Mesenchymal stem cell (in vitro differentiated cells and primary cell): Measurements from ENCODE around the gene TBC1D21.
A peak's percentile ranks its signal among the peaks of the same experiment; 100 is the strongest.

Source experiments
- DNase-seq: peaks from one replicate; pipeline ENCODE4 v3.0.0-alpha.2; 2013
- H2AFZ ChIP-seq: one replicate; pipeline ENCODE4 v1.6.1; 2013; ENCODE audit warnings: low read depth, mild to moderate bottlenecking, control low read depth, inconsistent platforms, low read length, moderate library complexity
- H2AK5ac ChIP-seq: 2 replicates; pipeline ENCODE4 v1.6.1; 2013; ENCODE audit warnings: low read length, moderate library complexity, mild to moderate bottlenecking, inconsistent platforms; ENCODE audit not compliant: severe bottlenecking
- H2BK120ac ChIP-seq: one replicate; pipeline ENCODE4 v1.6.1; 2013; ENCODE audit warnings: low read depth, mild to moderate bottlenecking, inconsistent platforms, low read length, moderate library complexity
- H2BK12ac ChIP-seq, 2 experiments: one replicate each; pipeline ENCODE4 v1.6.1; 2013; ENCODE audit warnings: inconsistent platforms in 2 of 2, low read length in 2 of 2, mild to moderate bottlenecking in 2 of 2, moderate library complexity in 2 of 2, control low read depth in 1 of 2
- H2BK15ac ChIP-seq: one replicate; pipeline ENCODE4 v1.6.1; 2013; ENCODE audit warnings: mild to moderate bottlenecking, low read depth, inconsistent platforms; ENCODE audit not compliant: poor library complexity, severe bottlenecking
- H2BK5ac ChIP-seq: 2 replicates; pipeline ENCODE4 v1.6.1; 2013; ENCODE audit warnings: low read depth, mild to moderate bottlenecking, low read length, control low read depth, inconsistent platforms; ENCODE audit not compliant: poor library complexity, severe bottlenecking
- H3K14ac ChIP-seq, 2 experiments: one replicate each; pipeline ENCODE4 v1.6.1; 2013; ENCODE audit warnings: inconsistent platforms in 2 of 2, low read length in 2 of 2, control low read depth in 1 of 2, mild to moderate bottlenecking in 1 of 2, moderate library complexity in 1 of 2
- H3K18ac ChIP-seq, 2 experiments: one replicate each; pipeline ENCODE4 v1.6.1; 2013; ENCODE audit warnings: inconsistent platforms in 2 of 2, low read length in 2 of 2, control low read depth in 1 of 2, low read depth in 1 of 2, mild to moderate bottlenecking in 1 of 2
- H3K23ac ChIP-seq, 2 experiments: one replicate each; pipeline ENCODE4 v1.6.1; 2013; ENCODE audit warnings: inconsistent platforms in 2 of 2, low read length in 2 of 2, mild to moderate bottlenecking in 2 of 2, moderate library complexity in 2 of 2, control low read depth in 1 of 2
- H3K27ac ChIP-seq: 2 replicates; pipeline ENCODE4 v1.5.1; 2013; ENCODE audit warnings: mild to moderate bottlenecking, moderate library complexity, low read length, control low read depth, inconsistent platforms; ENCODE audit not compliant: poor library complexity, severe bottlenecking
- H3K27me3 ChIP-seq, 2 experiments: 2 replicates each; pipeline versions ENCODE4 v1.6.1 to v1.7.0; 2013; ENCODE audit warnings: low read length in 2 of 2, mild to moderate bottlenecking in 2 of 2, moderate library complexity in 2 of 2, control low read depth in 1 of 2, inconsistent platforms in 1 of 2; ENCODE audit not compliant: control insufficient read depth in 1 of 2, insufficient read depth in 1 of 2
- H3K36me3 ChIP-seq, 2 experiments: 2 replicates each; pipeline versions ENCODE4 v1.6.1 to v1.7.0; 2013; ENCODE audit warnings: low read length in 2 of 2, control low read depth in 1 of 2, inconsistent platforms in 1 of 2, low read depth in 1 of 2, mild to moderate bottlenecking in 1 of 2; ENCODE audit not compliant: insufficient read depth in 2 of 2, control insufficient read depth in 1 of 2
- H3K4ac ChIP-seq, 2 experiments: one replicate each; pipeline ENCODE4 v1.6.1; 2013; ENCODE audit warnings: inconsistent platforms in 2 of 2, low read length in 2 of 2, mild to moderate bottlenecking in 2 of 2, moderate library complexity in 2 of 2, control low read depth in 1 of 2, low read depth in 1 of 2
- H3K4me1 ChIP-seq: 2 replicates; pipeline ENCODE4 v1.6.1; 2013; ENCODE audit warnings: low read depth, low read length, control low read depth; ENCODE audit not compliant: control insufficient read depth, insufficient read depth
- H3K4me2 ChIP-seq: 2 replicates; pipeline ENCODE4 v1.6.1; 2013; ENCODE audit warnings: low read length, mild to moderate bottlenecking, inconsistent platforms; ENCODE audit not compliant: poor library complexity, severe bottlenecking
- H3K4me3 ChIP-seq, 2 experiments: 2 replicates each; pipeline versions ENCODE4 v1.5.1 to v1.7.0; 2013; ENCODE audit warnings: low read length in 2 of 2, mild to moderate bottlenecking in 2 of 2, control low read depth in 1 of 2, low read depth in 1 of 2; ENCODE audit not compliant: insufficient read depth in 1 of 2
- H3K79me1 ChIP-seq: replicated peaks from 2 replicates; pipeline ENCODE4 v1.6.1; 2013; ENCODE audit warnings: mild to moderate bottlenecking, control low read depth, low read length, inconsistent platforms; ENCODE audit not compliant: poor library complexity, severe bottlenecking
- H3K9ac ChIP-seq: 2 replicates; pipeline ENCODE4 v1.7.0; 2013; ENCODE audit warnings: mild to moderate bottlenecking, low read length, moderate library complexity
- H3K9me3 ChIP-seq: 2 replicates; pipeline ENCODE4 v1.7.0; 2013; ENCODE audit warnings: mild to moderate bottlenecking, low read length; ENCODE audit not compliant: control insufficient read depth
- H4K8ac ChIP-seq: one replicate; pipeline ENCODE4 v1.6.1; 2013; ENCODE audit warnings: inconsistent platforms, mild to moderate bottlenecking, low read length, moderate library complexity
- H4K91ac ChIP-seq: one replicate; pipeline ENCODE4 v1.6.1; 2013; ENCODE audit warnings: mild to moderate bottlenecking, low read length, inconsistent platforms
- WGBS: methylation state at CpG from one replicate; pipeline ENCODE4 v1.1.7; 2013; ENCODE audit warnings: mixed read lengths; 5-methylcytosine and 5-hydroxymethylcytosine counted together

Gene TBC1D21

DNA sequence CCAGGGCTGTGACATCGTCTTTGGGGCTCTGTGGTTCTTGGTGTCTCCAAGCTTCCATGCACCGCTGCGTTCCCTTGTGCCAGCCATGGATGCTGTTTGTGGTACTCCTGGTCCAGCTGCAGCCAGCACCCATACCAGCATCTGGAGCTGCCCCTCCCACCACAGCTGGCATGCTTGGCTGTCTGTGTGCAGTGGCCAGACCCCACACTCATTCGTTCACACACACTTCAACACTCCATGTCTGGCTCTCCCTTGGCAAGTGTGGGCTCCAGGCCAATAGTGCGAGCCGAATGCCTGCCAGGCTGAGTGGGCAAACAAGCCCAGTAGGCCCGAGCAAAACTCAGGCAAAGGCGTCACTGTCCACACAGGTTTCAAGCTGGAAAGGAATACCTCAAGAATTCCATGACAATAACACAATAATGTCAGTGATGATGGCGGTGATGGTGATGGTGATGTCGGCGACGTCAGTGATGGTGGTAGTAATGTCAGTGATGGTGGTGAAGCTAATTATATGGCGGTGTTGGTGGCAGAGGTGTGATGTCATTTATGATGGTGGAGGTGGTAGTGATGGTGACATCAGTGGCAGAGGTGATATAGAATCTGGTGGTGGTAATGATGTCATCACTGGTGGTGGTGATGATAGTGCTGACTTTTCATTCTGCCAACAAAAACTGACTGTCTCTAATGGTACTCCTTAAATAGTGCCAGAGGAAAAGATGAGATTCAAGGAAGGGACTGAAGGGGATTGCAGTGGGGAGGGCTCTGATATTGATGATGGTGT, 19.3 kb downstream of the TBC1D21 start:
- Histone ChIP-seq H3K4me2 (no peak overlapping the region), H3K4me3 (no peak overlapping the region), H4K8ac (no peak overlapping the region), H3K27ac (no peak overlapping the region), H2BK120ac (no peak overlapping the region), H2BK12ac (no peak overlapping the region), H4K91ac (no peak overlapping the region), H3K23ac (no peak overlapping the region), H2AFZ (no peak overlapping the region), H3K27me3 (peaks cover 39 to 45% of the 10 kb centered on the region in 2 experiments), H3K14ac (no peak overlapping the region), H2BK15ac (no peak overlapping the region), H2AK5ac (no peak overlapping the region), H3K4ac (no peak overlapping the region), H3K9ac (no peak overlapping the region), H3K4me1 (peaks cover 8% of the 10 kb centered on the region), H3K9me3 (no peaks in the 10 kb centered on the region), H3K18ac (no peak overlapping the region), H2BK5ac (no peak overlapping the region), H3K79me1 (no peaks in the 10 kb centered on the region), H3K36me3 (no peaks in the 10 kb centered on the region)
- no peak for DNase-seq
- 86% methylated on average over 13 of the region's 13 CpGs for WGBS

DNA sequence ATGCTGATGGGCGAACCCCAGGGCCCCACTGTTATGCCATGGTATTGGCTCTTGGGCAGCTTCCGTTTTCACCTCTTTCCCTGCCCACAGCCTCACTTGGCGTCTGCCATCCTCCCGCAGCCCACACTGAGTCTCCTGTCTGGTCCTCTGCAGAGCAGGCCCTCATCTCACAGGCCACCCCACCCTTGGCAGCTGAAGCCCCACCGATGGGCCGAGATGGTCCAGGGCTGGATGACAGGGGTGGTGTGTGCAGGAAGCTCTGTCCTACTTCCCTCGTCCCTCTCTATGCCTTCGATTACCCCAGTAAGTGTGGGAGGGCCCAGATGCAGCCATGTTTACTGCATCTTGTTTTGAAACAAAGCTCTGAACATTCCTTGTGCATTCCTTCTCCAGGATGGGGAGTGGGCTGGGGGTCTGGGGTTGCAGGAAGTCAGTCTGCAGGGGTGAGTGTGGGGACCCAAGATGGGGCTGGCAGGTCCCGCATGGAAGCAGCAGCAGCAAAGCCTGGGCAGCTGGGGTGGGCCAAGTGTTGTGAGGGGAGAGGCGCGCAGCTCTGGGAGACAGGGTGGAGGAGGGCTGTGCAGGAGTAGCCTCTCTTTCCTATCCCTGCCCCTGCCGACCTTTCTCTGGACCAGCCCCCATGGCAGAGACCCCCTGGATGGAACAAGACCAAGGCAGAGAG, 20.9 kb downstream of the TBC1D21 start:
- H3K79me1 ChIP-seq, result no peaks in the 10 kb centered on the region
- no peak overlapping the region for H3K4ac ChIP-seq
- no peak overlapping the region for H2AK5ac ChIP-seq
- no peak overlapping the region for H3K4me2 ChIP-seq
- DNase-seq, result no peak
- no peak overlapping the region for H2BK12ac ChIP-seq
- H3K27me3 ChIP-seq, result peaks cover 24 to 30% of the 10 kb centered on the region in 2 experiments
- H4K8ac ChIP-seq, result no peak overlapping the region
- 84% methylated on average over 10 of the region's 12 CpGs for WGBS
- H3K36me3 ChIP-seq, result no peaks in the 10 kb centered on the region
- no peak overlapping the region for H3K9ac ChIP-seq
- no peak overlapping the region for H2AFZ ChIP-seq
- H3K14ac ChIP-seq, result no peak overlapping the region
- peaks cover 17% of the 10 kb centered on the region for H3K4me1 ChIP-seq
- H3K23ac ChIP-seq, result no peak overlapping the region
- H3K9me3 ChIP-seq, result no peaks in the 10 kb centered on the region
- no peak overlapping the region for H2BK15ac ChIP-seq
- H3K4me3 ChIP-seq, result no peak overlapping the region
- no peak overlapping the region for H2BK120ac ChIP-seq
- no peak overlapping the region for H2BK5ac ChIP-seq
- no peak overlapping the region for H4K91ac ChIP-seq
- no peak overlapping the region for H3K18ac ChIP-seq
- no peak overlapping the region for H3K27ac ChIP-seq

- H2BK12ac ChIP-seq, result no peak overlapping the region
- peak overlapping the region; percentile 52 for H4K8ac ChIP-seq
- peaks cover 28% of the 10 kb centered on the region for H3K4me1 ChIP-seq
- peak overlapping the region in 1 of 2 experiments; percentile 8 for H3K14ac ChIP-seq
- DNase-seq, result peak; percentile 93
- H3K9ac ChIP-seq, result peak overlapping the region; percentile 48
- 46% methylated on average over 12 of the region's 15 CpGs for WGBS
- no peak overlapping the region for H3K4me2 ChIP-seq
- no peak overlapping the region for H3K4ac ChIP-seq
- no peaks in the 10 kb centered on the region for H3K36me3 ChIP-seq
- no peaks in the 10 kb centered on the region for H3K9me3 ChIP-seq
- H3K27ac ChIP-seq, result peak overlapping the region; percentile 48
- no peak overlapping the region for H2BK120ac ChIP-seq
- H4K91ac ChIP-seq, result no peak overlapping the region
- no peak overlapping the region for H2AK5ac ChIP-seq
- peaks cover 5 to 10% of the 10 kb centered on the region in 2 experiments for H3K27me3 ChIP-seq
- no peak overlapping the region for H3K23ac ChIP-seq
- H3K4me3 ChIP-seq, result peak overlapping the region in 1 of 2 experiments; percentile 22
- no peaks in the 10 kb centered on the region for H3K79me1 ChIP-seq
- no peak overlapping the region for H3K18ac ChIP-seq
- no peak overlapping the region for H2BK15ac ChIP-seq
- no peak overlapping the region for H2AFZ ChIP-seq
- H2BK5ac ChIP-seq, result no peak overlapping the region
Measured at GRCh38 chr15:73897441-73898261, 24.3 kb downstream of the TBC1D21 start.
